Body of pancreas (tissue), 4 donors: ENCODE results near the gene DRC3.

Experiments used
- CTCF ChIP-seq, 7 experiments: fragments of 450-650 bp in 4 of 7; fragments of 200-600 bp in 3 of 7; sonication (generic) in 3 of 7; IDR thresholded peaks; one replicate each; pipeline ENCODE4 v1.5.1; 2016 to 2019; ENCODE audit warnings: antibody characterized with exemption in 7 of 7
- POLR2A ChIP-seq, 3 donors: fragments of 450-650 bp; IDR thresholded peaks; one replicate each; pipeline ENCODE4 v1.6.1; 2016; ENCODE audit warnings: antibody characterized with exemption in 3 of 3, mild to moderate bottlenecking in 2 of 3

DNA sequence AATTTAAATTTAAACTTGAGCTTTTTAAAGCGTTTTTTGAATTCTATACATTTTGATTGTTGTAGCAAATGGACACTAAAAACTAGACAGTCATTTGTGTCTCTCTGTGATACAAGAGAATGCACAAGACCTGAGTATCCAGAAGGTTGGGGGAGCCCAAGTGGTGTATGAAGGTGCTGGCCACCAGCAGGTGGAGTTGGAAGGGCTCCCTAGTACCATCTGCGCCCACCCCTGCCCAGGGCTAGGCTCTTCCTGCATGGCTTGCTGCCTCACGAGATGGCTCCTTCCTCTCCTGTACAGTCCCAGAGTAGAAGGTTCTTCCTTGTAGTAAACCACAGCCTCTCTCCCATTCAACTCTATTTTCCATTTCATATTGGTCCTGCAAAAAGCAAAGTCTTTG, 83.6 kb downstream of the DRC3 start:
- no peak for TF ChIP-seq CTCF (IDR thresholded peaks at IDR 0.05)
- TF ChIP-seq POLR2A (IDR thresholded peaks at IDR 0.05) = no peak
